Mucosa of descending colon (tissue), 3 donors: ENCODE data around the gene PTPRQ. TPM values are rescaled to one million over a fixed set of nuclear protein-coding genes. Genes with fewer than 3 reads are reported as not detected.

Experiments
- ATAC-seq: fragments of 200-7000 bp; cut with Tn5 transposase; one replicate; pipeline ENCODE4 v1.9.1; 2020; ENCODE audit warnings: mild to moderate bottlenecking, moderate library complexity
- DNase-seq, 3 donors: peaks; one replicate each; pipeline ENCODE4 v3.0.0-alpha.2; 2020
- H3K36me3 ChIP-seq: fragments of 200-600 bp; one replicate; pipeline ENCODE4 v1.8.0; 2021; ENCODE audit warnings: low read depth, mild to moderate bottlenecking
- H3K4me1 ChIP-seq: fragments of 200-600 bp; one replicate; pipeline ENCODE4 v1.8.0; 2021; ENCODE audit warnings: low read depth, mild to moderate bottlenecking
- H3K4me3 ChIP-seq: fragments of 200-600 bp; one replicate; pipeline ENCODE4 v1.8.0; 2021; ENCODE audit warnings: mild to moderate bottlenecking
- H3K9me3 ChIP-seq: fragments of 200-600 bp; one replicate; pipeline ENCODE4 v1.8.0; 2021; ENCODE audit warnings: mild to moderate bottlenecking
- intact Hi-C, 2 donors: fragments of 100-400 bp; cut with DNase I in 1 of 2; cut with micrococcal nuclease in 1 of 2; formaldehyde crosslinking; loops; one replicate each; pipeline versions ENCODE4 v1.11.0 to v1.11.1; 2022; cut with DNase I, micrococcal nuclease
- total RNA-seq, 3 donors: library from RNA; stranded (reverse); fragmentation: NEBNext Ultra II Directional in 2 of 3; extraction: Animal tissue kit (Norgen Biotek cat#: 25700) in 2 of 3; gene quantifications; one replicate each; pipeline versions ENCODE4 v1.2.1 to v1.2.4, GENCODE V29; 2021 to 2023
- TF ChIP-seq, protein P1 (sequence below): fragments of 200-600 bp; IDR thresholded peaks from one replicate; pipeline ENCODE4 v1.8.0; 2022; ENCODE audit warnings: antibody characterized with exemption, mild to moderate bottlenecking
- donor health status: DM: no; HTN: no; CAD: no; lungs with moderate emphysema.
- donor health status: DM: no; HTN: no; CAD: no.
- donor health status: DM: no; HTN: yes; CAD: no.

Gene PTPRQ
- total RNA-seq, 3 donors from 2014 or later = 0.16 TPM; not detected in 2

- DNase-seq (no peak), ATAC-seq (no peak)
- intact Hi-C loops = no loop called here
- no peak overlapping the region for H3K4me3 ChIP-seq
- H3K36me3 ChIP-seq = no peaks in the 10 kb centered on the region
- H3K9me3 ChIP-seq = no peaks in the 10 kb centered on the region
- TF ChIP-seq, protein P1, sequence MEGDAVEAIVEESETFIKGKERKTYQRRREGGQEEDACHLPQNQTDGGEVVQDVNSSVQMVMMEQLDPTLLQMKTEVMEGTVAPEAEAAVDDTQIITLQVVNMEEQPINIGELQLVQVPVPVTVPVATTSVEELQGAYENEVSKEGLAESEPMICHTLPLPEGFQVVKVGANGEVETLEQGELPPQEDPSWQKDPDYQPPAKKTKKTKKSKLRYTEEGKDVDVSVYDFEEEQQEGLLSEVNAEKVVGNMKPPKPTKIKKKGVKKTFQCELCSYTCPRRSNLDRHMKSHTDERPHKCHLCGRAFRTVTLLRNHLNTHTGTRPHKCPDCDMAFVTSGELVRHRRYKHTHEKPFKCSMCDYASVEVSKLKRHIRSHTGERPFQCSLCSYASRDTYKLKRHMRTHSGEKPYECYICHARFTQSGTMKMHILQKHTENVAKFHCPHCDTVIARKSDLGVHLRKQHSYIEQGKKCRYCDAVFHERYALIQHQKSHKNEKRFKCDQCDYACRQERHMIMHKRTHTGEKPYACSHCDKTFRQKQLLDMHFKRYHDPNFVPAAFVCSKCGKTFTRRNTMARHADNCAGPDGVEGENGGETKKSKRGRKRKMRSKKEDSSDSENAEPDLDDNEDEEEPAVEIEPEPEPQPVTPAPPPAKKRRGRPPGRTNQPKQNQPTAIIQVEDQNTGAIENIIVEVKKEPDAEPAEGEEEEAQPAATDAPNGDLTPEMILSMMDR = no peak
- H3K4me1 ChIP-seq = no peaks in the 10 kb centered on the region
Observed at GRCh38 chr12:80702889-80703805, 259.1 kb downstream of the PTPRQ start.

GRCh38 chr12:80704420-80704819 is 260.4 kb downstream of the PTPRQ start:
- Histone ChIP-seq H3K4me1 (no peaks in the 10 kb centered on the region), H3K36me3 (no peaks in the 10 kb centered on the region), H3K4me3 (no peak overlapping the region), H3K9me3 (no peaks in the 10 kb centered on the region)
- DNase-seq (no peak), ATAC-seq (no peak)
- TF ChIP-seq, protein P1 = no peak
- intact Hi-C loops = no loop called here

- DNase-seq (no peak), ATAC-seq (no peak)
- intact Hi-C loops = no loop called here
- no peaks in the 10 kb centered on the region for H3K9me3 ChIP-seq
- no peak within 1 kb of the TSS for H3K4me3 ChIP-seq
- H3K36me3 ChIP-seq = no peaks in the 10 kb centered on the region
- TF ChIP-seq, protein P1 = no peak
- H3K4me1 ChIP-seq = no peaks in the 10 kb centered on the region
Observed at GRCh38 chr12:80707126-80707829, 263.2 kb downstream of the PTPRQ start, which contains the start of gene MYF6. Gene MYF6 (plus strand): TSS chr12:80707634. CDS start chr12:80707720, 86 bp downstream.

DNA sequence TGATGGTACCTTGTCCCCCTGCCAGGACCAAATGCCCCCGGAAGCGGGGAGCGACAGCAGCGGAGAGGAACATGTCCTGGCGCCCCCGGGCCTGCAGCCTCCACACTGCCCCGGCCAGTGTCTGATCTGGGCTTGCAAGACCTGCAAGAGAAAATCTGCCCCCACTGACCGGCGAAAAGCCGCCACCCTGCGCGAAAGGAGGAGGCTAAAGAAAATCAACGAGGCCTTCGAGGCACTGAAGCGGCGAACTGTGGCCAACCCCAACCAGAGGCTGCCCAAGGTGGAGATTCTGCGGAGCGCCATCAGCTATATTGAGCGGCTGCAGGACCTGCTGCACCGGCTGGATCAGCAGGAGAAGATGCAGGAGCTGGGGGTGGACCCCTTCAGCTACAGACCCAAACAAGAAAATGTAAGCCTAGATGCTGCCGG is 263.8 kb downstream of the PTPRQ start:
- TF ChIP-seq, protein P1 = no peak
- peak in 1 of 3 donors; percentile 33 for DNase-seq
- Histone ChIP-seq H3K36me3 (no peaks in the 10 kb centered on the region), H3K9me3 (no peaks in the 10 kb centered on the region), H3K4me1 (no peaks in the 10 kb centered on the region), H3K4me3 (no peak overlapping the region)
- ATAC-seq = no peak
- intact Hi-C loops = no loop called here

GRCh38 chr12:80708259-80708974 is 264.4 kb downstream of the PTPRQ start:
- DNase-seq (no peak), ATAC-seq (no peak)
- Histone ChIP-seq H3K4me1 (no peaks in the 10 kb centered on the region), H3K4me3 (no peak overlapping the region), H3K9me3 (no peaks in the 10 kb centered on the region), H3K36me3 (no peaks in the 10 kb centered on the region)
- intact Hi-C loops = no loop called here
- TF ChIP-seq, protein P1 = no peak
